OCI-LY7 (cell line): Measurements from ENCODE around the gene CMTM3.

ENCODE experiments used
- EZH2phosphoT487 ChIP-seq: fragments of 200-600 bp; sonication (generic); IDR thresholded peaks from 2 replicates; pipeline ENCODE4 v1.6.1; 2018; ENCODE audit warnings: low read depth, borderline replicate concordance, mild to moderate bottlenecking, mixed run types, antibody characterized with exemption, low read length, moderate library complexity, mixed read lengths
- TF ChIP-seq, protein P1 (sequence below): fragments of 200-600 bp; sonication (generic); conservative IDR thresholded peaks from 2 replicates; pipeline ENCODE4 v1.5.1; 2014; ENCODE audit warnings: mild to moderate bottlenecking, antibody characterized with exemption, low read length, moderate library complexity, mixed read lengths

DNA sequence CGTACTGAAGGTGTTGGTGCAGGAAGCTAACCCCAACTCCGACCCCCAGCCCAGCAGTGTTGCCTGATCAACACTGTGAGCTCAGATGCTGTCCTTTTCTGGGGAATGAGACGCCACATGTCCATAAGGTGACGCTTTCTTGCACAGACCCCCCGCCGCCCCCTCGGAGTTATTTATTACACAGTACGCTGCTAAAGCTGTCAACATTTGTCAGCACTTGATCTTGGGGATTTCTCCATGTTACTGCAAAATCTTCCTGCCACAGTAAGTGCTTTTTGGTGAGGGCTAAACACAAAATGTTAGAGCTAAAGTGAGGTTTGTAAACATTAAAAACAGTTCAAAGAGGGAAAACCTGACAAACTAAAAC, 15.9 kb downstream of the CMTM3 start:
- TF ChIP-seq, protein P1, sequence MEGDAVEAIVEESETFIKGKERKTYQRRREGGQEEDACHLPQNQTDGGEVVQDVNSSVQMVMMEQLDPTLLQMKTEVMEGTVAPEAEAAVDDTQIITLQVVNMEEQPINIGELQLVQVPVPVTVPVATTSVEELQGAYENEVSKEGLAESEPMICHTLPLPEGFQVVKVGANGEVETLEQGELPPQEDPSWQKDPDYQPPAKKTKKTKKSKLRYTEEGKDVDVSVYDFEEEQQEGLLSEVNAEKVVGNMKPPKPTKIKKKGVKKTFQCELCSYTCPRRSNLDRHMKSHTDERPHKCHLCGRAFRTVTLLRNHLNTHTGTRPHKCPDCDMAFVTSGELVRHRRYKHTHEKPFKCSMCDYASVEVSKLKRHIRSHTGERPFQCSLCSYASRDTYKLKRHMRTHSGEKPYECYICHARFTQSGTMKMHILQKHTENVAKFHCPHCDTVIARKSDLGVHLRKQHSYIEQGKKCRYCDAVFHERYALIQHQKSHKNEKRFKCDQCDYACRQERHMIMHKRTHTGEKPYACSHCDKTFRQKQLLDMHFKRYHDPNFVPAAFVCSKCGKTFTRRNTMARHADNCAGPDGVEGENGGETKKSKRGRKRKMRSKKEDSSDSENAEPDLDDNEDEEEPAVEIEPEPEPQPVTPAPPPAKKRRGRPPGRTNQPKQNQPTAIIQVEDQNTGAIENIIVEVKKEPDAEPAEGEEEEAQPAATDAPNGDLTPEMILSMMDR: no peak
- TF ChIP-seq EZH2phosphoT487: no peak
